ENCODE data around the gene SPSB3.
"Not testable (repeated sequence)": the region's sequence is repeated elsewhere in the genome, so short reads cannot be mapped to it uniquely, and the experiment has no call there.

SPSB3 gene

GRCh38 chr16:1816396-1817275 is 34.3 kb upstream of the SPSB3 start:
- no peak for DNase-seq

- no peak for DNase-seq
Observed at GRCh38 chr16:1815461-1815860, 33.1 kb upstream of the SPSB3 start.

GRCh38 chr16:1812732-1813163 is 30.4 kb upstream of the SPSB3 start:
- DNase-seq: peak; percentile 24

GRCh38 chr16:1810536-1810935 is 28.2 kb upstream of the SPSB3 start:
- DNase-seq: no peak

- no peak for DNase-seq
Observed at GRCh38 chr16:1810106-1810505, 27.7 kb upstream of the SPSB3 start.

GRCh38 chr16:1809281-1809801 is 27.0 kb upstream of the SPSB3 start:
- DNase-seq: no peak

GRCh38 chr16:1808691-1809090 is 26.3 kb upstream of the SPSB3 start:
- DNase-seq: no peak

- no peak for DNase-seq
Observed at GRCh38 chr16:1807626-1808025, 25.3 kb upstream of the SPSB3 start.

- no peak for DNase-seq
Observed at GRCh38 chr16:1800701-1801100, 18.3 kb upstream of the SPSB3 start.

GRCh38 chr16:1799263-1799662 is 16.9 kb upstream of the SPSB3 start:
- DNase-seq: not testable (repeated sequence)

GRCh38 chr16:1794908-1795666 is 12.7 kb upstream of the SPSB3 start:
- no peak for DNase-seq

GRCh38 chr16:1794221-1794871 is 12.0 kb upstream of the SPSB3 start:
- DNase-seq: no peak

- DNase-seq: no peak
Observed at GRCh38 chr16:1793578-1794220, 11.3 kb upstream of the SPSB3 start, which contains the start of gene IGFALS. Gene IGFALS (minus strand): TSS chr16:1793705. CDS start chr16:1793652, 53 bp downstream.

- DNase-seq: no peak
Observed at GRCh38 chr16:1792836-1793577, 10.6 kb upstream of the SPSB3 start.

- no peak for DNase-seq
Observed at GRCh38 chr16:1791943-1792812, 9.8 kb upstream of the SPSB3 start.

GRCh38 chr16:1791256-1791942 is 9.0 kb upstream of the SPSB3 start:
- DNase-seq: no peak

- no peak for DNase-seq
Observed at GRCh38 chr16:1790611-1791255, 8.4 kb upstream of the SPSB3 start.

- DNase-seq: no peak
Observed at GRCh38 chr16:1790261-1790610, 7.9 kb upstream of the SPSB3 start.

- DNase-seq: no peak
Observed at GRCh38 chr16:1789643-1790045, 7.3 kb upstream of the SPSB3 start.

GRCh38 chr16:1788708-1789100 is 6.3 kb upstream of the SPSB3 start:
- no peak for DNase-seq

Measured in CD4-positive, alpha-beta T cell treated with Interferon gamma for 1 hour (primary cell).